ENCODE data around the gene PRKAR1B. TPM values are rescaled to one million over a fixed set of nuclear protein-coding genes. Genes with fewer than 3 reads are reported as not detected.

The PRKAR1B gene
- total and polyA plus RNA-seq, 10 of the 15 experiments (the other 5 are each of a cell fraction or from before 2014, with no cell fraction given), result 1.4 to 45.6 (median 19.3) TPM

DNA sequence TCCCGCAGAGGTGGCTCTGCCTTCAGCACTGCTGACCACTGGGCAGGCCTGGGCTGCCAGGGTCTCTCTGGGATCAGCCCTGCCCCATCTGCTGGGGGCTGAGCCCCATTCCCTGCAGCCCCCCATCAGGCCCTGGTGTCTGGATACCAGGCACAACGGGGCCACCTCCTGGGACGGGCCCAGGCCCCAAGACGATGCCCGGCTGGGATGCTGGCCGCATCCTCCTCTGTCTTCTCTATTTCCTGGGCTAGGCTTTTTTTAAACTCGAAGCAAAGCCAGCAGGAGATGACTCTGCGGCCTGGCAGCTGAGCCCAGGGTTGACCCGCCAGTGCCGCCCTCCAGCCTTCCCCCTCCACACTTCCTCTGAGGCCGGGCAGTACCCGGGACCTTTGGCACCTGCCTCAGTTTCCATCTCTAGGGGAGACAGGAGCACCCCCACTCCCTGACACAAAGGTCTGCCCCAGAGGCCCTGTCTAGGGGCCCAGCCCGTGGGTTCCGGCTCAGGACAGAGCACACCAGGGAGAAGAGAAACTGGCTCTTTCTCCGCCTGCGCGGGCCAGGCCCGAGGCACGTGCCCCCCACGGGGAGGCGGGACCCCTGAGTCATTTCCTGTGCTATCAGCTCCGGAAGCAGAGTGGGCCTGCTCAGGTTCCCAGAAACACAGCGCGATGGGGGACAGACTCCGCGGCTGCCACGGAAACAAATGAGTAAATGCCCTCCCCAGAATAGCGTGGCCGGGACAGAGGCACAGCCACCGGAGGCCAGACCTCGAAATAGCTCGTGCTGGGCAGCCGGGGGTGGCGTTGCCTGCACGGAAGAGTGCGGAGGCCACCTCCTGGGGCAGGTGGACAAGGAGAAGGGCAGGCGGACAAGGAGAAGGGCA, 122.8 kb downstream of the PRKAR1B start (continued):
- no peak for TF ChIP-seq SKIL (IDR thresholded peaks at IDR 0.05; ENCODE audit: low read depth, poor library complexity, severe bottlenecking)
- TF ChIP-seq MEF2A (IDR thresholded peaks at IDR 0.05; ENCODE audit: insufficient read depth, low read depth, low read length), result peak; percentile 75
- 0 out of 2 replicates have a peak, but pooled peaks have one; percentile 67 for TF ChIP-seq NBN (IDR thresholded peaks at IDR 0.05)
- no peak for TF ChIP-seq PBX3 (IDR thresholded peaks at IDR 0.05; ENCODE audit: insufficient replicate concordance, low read depth, low read length)
- TF ChIP-seq HDAC2 (IDR thresholded peaks at IDR 0.05), result no peak
- TF ChIP-seq RUNX3 (IDR thresholded peaks at IDR 0.05; ENCODE audit: low read length), result peak; percentile 59
- TF ChIP-seq, protein P1, sequence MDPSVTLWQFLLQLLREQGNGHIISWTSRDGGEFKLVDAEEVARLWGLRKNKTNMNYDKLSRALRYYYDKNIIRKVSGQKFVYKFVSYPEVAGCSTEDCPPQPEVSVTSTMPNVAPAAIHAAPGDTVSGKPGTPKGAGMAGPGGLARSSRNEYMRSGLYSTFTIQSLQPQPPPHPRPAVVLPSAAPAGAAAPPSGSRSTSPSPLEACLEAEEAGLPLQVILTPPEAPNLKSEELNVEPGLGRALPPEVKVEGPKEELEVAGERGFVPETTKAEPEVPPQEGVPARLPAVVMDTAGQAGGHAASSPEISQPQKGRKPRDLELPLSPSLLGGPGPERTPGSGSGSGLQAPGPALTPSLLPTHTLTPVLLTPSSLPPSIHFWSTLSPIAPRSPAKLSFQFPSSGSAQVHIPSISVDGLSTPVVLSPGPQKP (IDR thresholded peaks at IDR 0.05; ENCODE audit: low read depth, low read length), result peak; percentile 83
- TF ChIP-seq SMAD1 (IDR thresholded peaks at IDR 0.05; ENCODE audit: low read depth, partially characterized antibody), result no peak
- TF ChIP-seq ETV6 (conservative IDR thresholded peaks at IDR 0.05 in 1 of 2, IDR thresholded peaks at IDR 0.05 in 1 of 2; ENCODE audit: borderline replicate concordance in 1 of 2, low read depth in 1 of 2), result peak in 1 of 2 experiments; percentile 73; a peak in 2 of 4 replicates
- TF ChIP-seq MTA2 (IDR thresholded peaks at IDR 0.05; ENCODE audit: low read depth), result peak; percentile 60
- TF ChIP-seq IRF4 (IDR thresholded peaks at IDR 0.05; ENCODE audit: low read depth, low read length), result no peak
- TF ChIP-seq MXI1 (IDR thresholded peaks at IDR 0.05; ENCODE audit: low read depth, low read length), result peak; percentile 84
- TF ChIP-seq RCOR1 (conservative IDR thresholded peaks at IDR 0.05; ENCODE audit: low read depth, low read length), result 0 out of 2 replicates have a peak, but pooled peaks have one; percentile 47
- TF ChIP-seq BRCA1 (IDR thresholded peaks at IDR 0.05; ENCODE audit: low read depth, low read length), result no peak
- peak; percentile 80; the same call in 1 of the 2 replicates for TF ChIP-seq ATF3 (IDR thresholded peaks at IDR 0.05; ENCODE audit: borderline replicate concordance, extremely low read depth, low read depth, low read length)
- TF ChIP-seq, protein P2, sequence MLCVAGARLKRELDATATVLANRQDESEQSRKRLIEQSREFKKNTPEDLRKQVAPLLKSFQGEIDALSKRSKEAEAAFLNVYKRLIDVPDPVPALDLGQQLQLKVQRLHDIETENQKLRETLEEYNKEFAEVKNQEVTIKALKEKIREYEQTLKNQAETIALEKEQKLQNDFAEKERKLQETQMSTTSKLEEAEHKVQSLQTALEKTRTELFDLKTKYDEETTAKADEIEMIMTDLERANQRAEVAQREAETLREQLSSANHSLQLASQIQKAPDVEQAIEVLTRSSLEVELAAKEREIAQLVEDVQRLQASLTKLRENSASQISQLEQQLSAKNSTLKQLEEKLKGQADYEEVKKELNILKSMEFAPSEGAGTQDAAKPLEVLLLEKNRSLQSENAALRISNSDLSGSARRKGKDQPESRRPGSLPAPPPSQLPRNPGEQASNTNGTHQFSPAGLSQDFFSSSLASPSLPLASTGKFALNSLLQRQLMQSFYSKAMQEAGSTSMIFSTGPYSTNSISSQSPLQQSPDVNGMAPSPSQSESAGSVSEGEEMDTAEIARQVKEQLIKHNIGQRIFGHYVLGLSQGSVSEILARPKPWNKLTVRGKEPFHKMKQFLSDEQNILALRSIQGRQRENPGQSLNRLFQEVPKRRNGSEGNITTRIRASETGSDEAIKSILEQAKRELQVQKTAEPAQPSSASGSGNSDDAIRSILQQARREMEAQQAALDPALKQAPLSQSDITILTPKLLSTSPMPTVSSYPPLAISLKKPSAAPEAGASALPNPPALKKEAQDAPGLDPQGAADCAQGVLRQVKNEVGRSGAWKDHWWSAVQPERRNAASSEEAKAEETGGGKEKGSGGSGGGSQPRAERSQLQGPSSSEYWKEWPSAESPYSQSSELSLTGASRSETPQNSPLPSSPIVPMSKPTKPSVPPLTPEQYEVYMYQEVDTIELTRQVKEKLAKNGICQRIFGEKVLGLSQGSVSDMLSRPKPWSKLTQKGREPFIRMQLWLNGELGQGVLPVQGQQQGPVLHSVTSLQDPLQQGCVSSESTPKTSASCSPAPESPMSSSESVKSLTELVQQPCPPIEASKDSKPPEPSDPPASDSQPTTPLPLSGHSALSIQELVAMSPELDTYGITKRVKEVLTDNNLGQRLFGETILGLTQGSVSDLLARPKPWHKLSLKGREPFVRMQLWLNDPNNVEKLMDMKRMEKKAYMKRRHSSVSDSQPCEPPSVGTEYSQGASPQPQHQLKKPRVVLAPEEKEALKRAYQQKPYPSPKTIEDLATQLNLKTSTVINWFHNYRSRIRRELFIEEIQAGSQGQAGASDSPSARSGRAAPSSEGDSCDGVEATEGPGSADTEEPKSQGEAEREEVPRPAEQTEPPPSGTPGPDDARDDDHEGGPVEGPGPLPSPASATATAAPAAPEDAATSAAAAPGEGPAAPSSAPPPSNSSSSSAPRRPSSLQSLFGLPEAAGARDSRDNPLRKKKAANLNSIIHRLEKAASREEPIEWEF (IDR thresholded peaks at IDR 0.05; ENCODE audit: insufficient replicate concordance, low read depth, low read length), result no peak
- no peak for TF ChIP-seq KAT2A (conservative IDR thresholded peaks at IDR 0.05; ENCODE audit: control insufficient read depth, low read depth, low read length)
- TF ChIP-seq EP300 (IDR thresholded peaks at IDR 0.05; ENCODE audit: borderline replicate concordance in 1 of 2, control insufficient read depth in 1 of 2, low read depth in 2 of 2, low read length in 2 of 2), result no peak; a peak in 1 of 4 replicates

Data from GM12878 (cell line).